Measurements from ENCODE around the gene ZNF222.

ZNF222 gene

GRCh38 chr19:44025217-44025936, at the start of gene ZNF222:
TSS of gene ZNF222 (plus strand) at chr19:44025379. CDS start at chr19:44025437, 58 bp downstream.
- DNase-seq (ENCODE audit: low read depth): peak; percentile 59

GRCh38 chr19:43976732-43977131, 48.4 kb upstream of the ZNF222 start:
- DNase-seq (ENCODE audit: low read depth): no peak

GRCh38 chr19:43983544-43983911, 41.7 kb upstream of the ZNF222 start:
- DNase-seq (ENCODE audit: low read depth): no peak

DNA sequence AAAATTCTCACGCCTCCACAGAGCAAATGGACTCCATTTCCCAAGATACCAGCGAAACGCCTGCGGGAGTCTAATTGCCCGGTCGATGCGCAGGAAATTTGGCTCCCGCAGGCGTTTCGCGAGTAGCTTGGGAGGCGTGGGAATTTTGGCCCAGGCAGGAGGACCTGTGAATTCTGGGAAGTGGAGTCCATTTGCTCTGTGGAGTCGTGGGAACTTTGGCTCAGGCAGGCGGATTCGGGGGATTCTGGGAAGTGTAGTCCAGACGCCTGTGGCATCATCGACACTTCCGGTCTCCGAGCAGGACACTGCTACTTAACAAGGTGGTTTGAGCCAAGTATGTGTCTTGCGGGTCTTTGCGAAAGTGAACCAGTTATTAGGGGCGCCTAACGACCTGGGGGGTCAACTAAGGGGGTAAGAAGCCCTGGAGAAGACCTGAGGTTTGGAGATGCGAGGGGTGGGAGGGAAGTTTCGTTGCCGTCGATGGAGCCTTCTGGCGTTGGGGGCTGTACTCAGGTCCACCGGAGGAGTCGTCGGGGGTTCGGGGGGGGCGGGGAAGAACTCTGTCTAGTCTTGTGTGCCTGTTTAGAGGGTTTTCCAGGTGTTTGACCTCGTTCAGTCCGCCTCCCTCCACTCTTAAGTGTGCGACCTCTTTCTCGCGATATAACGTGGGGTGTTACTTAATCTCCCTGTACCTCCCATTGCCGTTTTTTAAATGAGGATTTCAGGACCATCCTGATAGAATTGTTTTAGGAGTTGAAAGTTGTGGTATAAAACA, 41.1 kb upstream of the ZNF222 start, which contains the start of gene ZNF155:
TSS of gene ZNF155 (plus strand) at position 277 of the 775 bp plus-strand sequence. CDS start 4,356 bp downstream, outside the sequence.
- peak; percentile 47 for DNase-seq (ENCODE audit: low read depth)

- no peak for DNase-seq (ENCODE audit: low read depth)
Measured at GRCh38 chr19:43984687-43985000, 40.5 kb upstream of the ZNF222 start.

DNA sequence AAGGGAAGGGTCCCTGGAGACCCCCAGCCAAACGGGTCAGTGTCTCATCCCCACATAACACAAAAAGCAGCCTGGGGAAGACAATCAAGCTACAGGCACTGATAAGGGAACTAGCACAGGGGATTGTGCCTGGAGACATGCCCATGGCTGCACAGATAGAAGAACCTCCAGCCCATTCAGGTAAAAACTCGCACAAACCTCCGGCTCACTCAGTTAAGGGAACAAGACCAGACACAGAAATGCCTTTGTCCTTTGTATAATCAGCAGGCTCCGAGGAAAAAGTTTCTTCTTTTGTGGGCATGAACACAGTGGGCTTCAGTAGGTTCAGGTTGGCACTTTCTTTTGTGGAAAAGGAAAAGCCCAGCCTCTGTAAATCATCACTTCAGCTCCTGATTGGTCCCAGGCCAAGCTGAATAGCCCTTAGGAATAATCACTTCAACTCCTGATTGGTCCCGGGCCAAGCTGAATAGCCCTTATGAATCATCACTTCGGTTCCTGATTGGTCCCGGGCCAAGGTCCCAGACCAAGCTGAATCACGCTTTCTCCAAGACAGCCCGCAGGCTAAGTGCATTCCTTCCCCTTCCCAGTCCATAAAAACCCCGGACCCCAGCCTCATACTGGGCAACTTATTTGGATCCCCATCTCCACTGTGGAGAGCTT, 27.4 kb upstream of the ZNF222 start:
- DNase-seq (ENCODE audit: low read depth): no peak

DNA sequence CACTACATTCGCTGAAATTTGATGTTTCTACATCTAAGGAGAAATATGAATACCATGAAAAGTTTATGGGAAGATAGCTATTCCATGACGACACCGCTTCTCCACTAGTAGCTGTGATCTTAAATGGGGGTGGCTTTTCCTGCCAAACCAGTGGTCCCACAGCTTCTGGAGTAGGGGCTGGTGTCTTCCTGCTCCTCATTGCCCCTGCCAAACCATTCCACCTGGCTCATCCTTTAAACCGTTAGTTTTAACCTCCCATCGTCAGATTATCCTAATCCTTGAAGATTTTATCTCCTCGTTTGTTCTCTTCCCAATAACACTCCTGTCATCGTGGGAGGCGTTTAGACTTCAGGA, 23.0 kb upstream of the ZNF222 start:
- no peak for DNase-seq (ENCODE audit: low read depth)

DNA sequence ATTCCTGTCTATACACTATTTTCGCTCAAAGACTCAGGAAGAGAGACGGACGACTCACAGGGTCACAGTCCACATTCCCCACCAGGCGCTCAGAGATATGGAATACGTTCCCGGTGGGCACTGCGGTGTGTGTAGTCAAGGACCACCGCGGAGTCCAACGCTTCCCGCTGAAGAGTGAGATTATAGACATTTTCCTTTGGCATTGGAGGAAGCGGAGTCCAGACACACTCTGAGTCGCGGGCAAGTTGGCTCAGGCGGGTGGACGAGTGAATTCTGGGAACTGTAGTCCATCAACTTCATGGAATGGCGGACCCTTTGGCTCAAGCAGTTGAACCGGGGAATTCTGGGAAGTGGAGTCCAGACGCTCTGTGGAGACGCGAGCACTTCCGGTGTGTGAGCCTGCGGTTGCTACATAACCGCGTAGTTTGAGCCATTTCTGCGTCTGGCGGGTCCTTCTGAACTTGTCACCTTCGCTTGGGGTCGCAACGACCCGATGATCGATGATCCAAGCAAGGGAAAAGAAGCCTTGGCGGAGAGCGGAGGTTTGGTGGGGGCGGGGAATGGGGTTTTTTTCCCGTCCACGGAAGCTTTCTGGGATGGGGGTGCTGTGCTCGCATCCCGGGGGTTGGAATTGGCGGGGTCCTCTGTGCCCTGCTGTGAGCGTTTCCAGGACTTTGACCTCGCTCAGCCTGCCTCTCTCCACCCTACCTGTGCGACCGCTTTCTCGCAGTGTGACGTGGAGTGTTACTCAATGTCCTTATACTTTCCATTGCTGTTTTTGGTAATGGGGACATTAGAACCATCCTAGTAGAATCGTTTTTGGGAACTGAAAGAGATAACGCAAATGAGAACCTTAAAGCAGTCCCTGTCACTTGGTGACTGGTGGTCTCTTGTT, 22.4 kb upstream of the ZNF222 start, which contains the start of gene ZNF230:
TSS of gene ZNF230 (plus strand) at position 392 of the 895 bp plus-strand sequence. CDS start 4,122 bp downstream, outside the sequence.
- DNase-seq (ENCODE audit: low read depth): peak; percentile 71

- DNase-seq (ENCODE audit: low read depth): no peak
Measured at GRCh38 chr19:44003461-44004009, 21.6 kb upstream of the ZNF222 start.

GRCh38 chr19:44005973-44006372, 19.2 kb upstream of the ZNF222 start:
- no peak for DNase-seq (ENCODE audit: low read depth)

DNA sequence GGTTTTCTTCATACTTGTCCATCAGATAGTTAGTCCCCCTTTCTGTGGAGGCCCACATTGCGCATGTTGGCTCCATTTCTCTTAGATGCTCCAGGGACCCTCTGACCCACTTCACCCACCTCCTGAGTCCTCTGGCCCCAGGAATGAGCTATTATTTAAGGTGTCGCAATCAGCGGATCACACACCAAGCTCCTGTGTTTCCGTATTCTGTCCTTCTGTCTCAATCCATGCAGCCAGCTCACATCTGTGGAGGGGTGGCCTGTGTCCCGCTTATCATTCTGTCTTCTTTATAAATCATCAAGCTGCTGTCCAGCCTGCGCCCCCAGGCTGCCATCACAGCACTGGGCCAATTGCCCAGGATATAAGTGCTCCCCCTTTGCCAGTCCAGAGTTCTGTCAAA, 17.7 kb upstream of the ZNF222 start:
- DNase-seq (ENCODE audit: low read depth): no peak

- DNase-seq (ENCODE audit: low read depth): no peak
Measured at GRCh38 chr19:44010468-44010867, 14.7 kb upstream of the ZNF222 start.

DNA sequence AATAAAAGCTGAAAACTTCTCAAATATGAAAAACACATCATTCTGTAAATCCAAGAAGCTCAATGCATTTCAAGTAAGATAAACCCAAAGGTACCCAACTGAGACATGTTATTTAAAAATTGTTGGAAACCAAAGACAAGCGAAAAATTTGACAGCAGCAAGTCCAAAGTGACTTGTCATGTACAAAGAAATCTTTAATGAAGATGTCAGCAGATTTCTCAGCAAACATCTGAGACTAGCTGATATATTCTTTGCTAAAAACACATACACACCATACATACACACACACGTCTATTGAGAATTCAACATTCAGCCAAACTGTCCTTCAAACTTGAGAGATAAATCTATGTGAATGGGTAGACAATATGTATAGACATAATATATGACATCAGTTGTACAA, 5.7 kb upstream of the ZNF222 start:
- no peak for DNase-seq (ENCODE audit: low read depth)

DNA sequence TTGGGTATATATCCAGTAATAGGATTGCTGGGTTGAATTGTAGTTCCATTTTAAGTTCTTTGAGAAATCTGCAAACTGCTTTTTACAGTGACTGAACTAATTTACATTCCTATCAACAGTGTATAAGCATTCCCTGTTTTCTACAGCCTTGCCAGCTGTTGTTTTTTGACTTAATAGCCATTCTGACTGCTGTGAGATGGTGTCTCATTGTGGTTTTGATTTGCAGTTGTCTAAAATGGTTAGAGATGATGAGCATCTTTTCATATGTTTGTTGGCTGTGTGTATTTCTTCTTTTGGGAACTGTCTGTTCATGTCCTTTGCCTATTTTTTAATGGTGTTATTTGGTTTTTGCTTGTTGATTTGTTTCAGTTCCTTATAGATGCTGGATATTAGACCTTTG, 4.0 kb upstream of the ZNF222 start:
- DNase-seq (ENCODE audit: low read depth): no peak

GRCh38 chr19:44024900-44025216, 321 bp upstream of the ZNF222 start:
- DNase-seq (ENCODE audit: low read depth): no peak

GRCh38 chr19:44026622-44027021, 1.4 kb downstream of the ZNF222 start:
- no peak for DNase-seq (ENCODE audit: low read depth)

DNA sequence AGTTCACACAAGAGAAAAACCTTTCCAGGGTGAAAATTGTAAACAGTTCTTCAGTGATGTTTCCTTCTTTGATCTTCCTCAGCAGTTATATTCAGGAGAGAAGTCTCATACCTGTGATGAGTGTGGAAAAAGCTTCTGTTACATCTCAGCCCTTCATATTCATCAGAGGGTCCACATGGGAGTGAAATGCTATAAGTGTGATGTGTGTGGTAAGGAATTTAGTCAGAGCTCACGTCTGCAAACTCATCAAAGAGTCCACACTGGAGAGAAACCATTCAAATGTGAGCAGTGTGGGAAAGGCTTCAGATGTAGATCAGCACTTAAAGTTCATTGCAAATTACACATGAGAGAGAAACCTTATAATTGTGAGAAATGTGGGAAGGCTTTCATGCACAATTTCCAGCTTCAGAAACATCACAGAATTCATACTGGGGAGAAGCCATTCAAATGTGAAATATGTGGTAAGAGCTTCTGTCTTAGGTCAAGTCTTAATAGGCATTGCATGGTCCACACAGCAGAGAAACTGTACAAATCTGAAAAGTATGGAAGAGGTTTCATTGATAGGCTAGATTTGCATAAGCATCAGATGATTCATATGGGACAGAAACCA, 6.9 kb downstream of the ZNF222 start:
- no peak for DNase-seq (ENCODE audit: low read depth)

DNA sequence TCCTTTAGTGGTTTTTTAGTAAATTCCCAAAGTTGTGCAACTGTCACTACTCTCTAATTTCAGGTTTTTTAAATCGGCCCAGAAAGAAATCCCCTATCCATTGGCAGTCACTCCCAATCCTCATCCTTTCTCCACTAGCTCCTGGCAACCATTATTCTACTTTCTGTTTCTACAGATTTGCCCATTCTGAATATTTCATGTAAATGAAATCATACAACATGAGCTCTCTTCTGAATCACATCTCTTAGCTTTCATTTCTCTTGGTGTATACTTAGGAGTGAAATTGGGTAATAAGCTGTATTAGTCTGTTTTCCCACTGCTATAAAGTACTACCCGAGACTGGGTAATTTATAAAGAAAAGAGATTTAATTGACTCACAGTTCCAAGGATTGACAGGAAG, 17.0 kb downstream of the ZNF222 start:
- DNase-seq (ENCODE audit: low read depth): no peak

DNA sequence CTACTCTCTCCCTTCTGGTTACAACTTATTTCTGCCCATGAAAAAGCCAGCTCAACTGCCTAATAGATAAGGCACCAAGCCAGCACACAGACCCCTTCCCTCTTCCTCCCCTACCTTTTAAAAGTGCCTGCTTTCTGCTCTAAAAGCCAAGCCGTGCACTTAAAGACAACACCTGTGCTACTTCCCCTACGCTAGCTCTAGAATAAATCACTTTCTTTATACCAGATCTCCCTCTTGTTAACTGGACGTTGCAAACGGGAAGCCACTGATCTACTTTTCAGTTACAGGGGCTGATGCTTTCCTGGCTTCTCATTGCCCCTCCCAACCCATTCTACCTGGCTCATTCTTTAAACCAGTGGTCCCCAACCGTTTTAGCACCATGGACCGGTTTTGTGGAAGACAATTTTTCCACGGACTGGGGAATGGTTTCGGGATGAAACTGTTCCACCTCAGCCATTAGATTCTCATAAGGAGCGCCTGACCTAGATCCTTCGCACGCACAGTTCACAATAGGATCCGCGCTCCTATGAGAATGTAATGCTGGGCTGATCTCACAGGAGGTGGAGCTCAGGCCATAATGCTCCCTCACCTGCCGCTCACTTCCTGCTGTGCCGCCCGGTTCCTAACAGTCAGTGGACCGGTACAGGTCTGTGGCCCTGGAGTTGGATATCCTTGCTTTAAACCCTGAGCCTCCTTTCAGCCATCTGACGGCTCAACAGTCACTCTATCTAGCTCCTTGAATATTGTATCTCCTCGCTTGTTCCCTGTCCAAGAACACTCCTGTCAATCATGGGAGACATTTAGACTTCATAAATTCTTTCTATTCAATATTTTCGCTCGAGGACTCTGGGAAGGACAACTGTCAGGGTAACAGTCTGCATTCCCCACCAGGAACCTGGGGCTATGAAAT, 25.8 kb downstream of the ZNF222 start:
- DNase-seq (ENCODE audit: low read depth): no peak

GRCh38 chr19:44051650-44052402, 26.6 kb downstream of the ZNF222 start, which contains the start of gene ZNF223:
TSS of gene ZNF223 (plus strand) at chr19:44052036. CDS start at chr19:44055177, 3,141 bp downstream.
- peak; percentile 56 for DNase-seq (ENCODE audit: low read depth)

Measured in activated T-helper 1 cell treated with Interleukin-2 at 50 U/mL for 16 hours (primary cell).